WTC11 (cell line): ENCODE data around the gene TRIM46.

Experiments used
- ATF3 ChIP-seq: sonication (generic); formaldehyde crosslinking; conservative IDR thresholded peaks from 2 replicates; pipeline ENCODE4 v1.8.1; 2022; ENCODE audit warnings: mild to moderate bottlenecking, missing genetic modification reagents
- CTCF ChIP-seq: fragments of 200-600 bp; IDR thresholded peaks from 2 replicates; pipeline ENCODE4 v1.8.0; 2022; ENCODE audit warnings: antibody characterized with exemption
- E2F1 ChIP-seq: sonication (generic); formaldehyde crosslinking; IDR thresholded peaks from 2 replicates; pipeline ENCODE4 v1.8.0; 2022; ENCODE audit warnings: mild to moderate bottlenecking, missing genetic modification reagents
- ETV6 ChIP-seq: sonication (generic); formaldehyde crosslinking; IDR thresholded peaks from 2 replicates; pipeline ENCODE4 v1.8.1; 2022; ENCODE audit warnings: mild to moderate bottlenecking, missing genetic modification reagents
- JUN ChIP-seq: sonication (generic); formaldehyde crosslinking; IDR thresholded peaks from 2 replicates; pipeline ENCODE4 v1.8.0; 2023; ENCODE audit warnings: mild to moderate bottlenecking, missing genetic modification reagents
- MXD4 ChIP-seq: fragments of 250-450 bp; sonication (Bioruptor Pico); IDR thresholded peaks from 2 replicates; pipeline ENCODE4 v1.8.0; 2021; ENCODE audit warnings: mild to moderate bottlenecking, moderate library complexity, borderline replicate concordance
- NFE2L1 ChIP-seq: sonication (generic); formaldehyde crosslinking; IDR thresholded peaks from 2 replicates; pipeline ENCODE4 v1.8.1; 2023; ENCODE audit warnings: missing genetic modification reagents
- NR1H2 ChIP-seq: sonication (generic); formaldehyde crosslinking; IDR thresholded peaks from 2 replicates; pipeline ENCODE4 v1.9.0; 2021; ENCODE audit warnings: mild to moderate bottlenecking, moderate library complexity, missing genetic modification reagents
- SOX15 ChIP-seq: fragments of 250-450 bp; sonication (Bioruptor Pico); IDR thresholded peaks from 2 replicates; pipeline ENCODE4 v1.9.0; 2021; ENCODE audit warnings: mild to moderate bottlenecking
- ZNF416 ChIP-seq: fragments of 250-450 bp; sonication (Bioruptor Pico); IDR thresholded peaks from 2 replicates; pipeline ENCODE4 v1.9.0; 2021; ENCODE audit warnings: mild to moderate bottlenecking, inconsistent platforms

GRCh38 chr1:155169541-155169940, 4.1 kb upstream of the TRIM46 start:
- no peak for TF ChIP-seq CTCF
- TF ChIP-seq JUN (CRISPR knock-in tag), result no peak
- TF ChIP-seq ZNF416 (CRISPR knock-in tag), result no peak
- TF ChIP-seq ETV6, result no peak
- TF ChIP-seq ATF3 (CRISPR knock-in tag), result no peak
- no peak for TF ChIP-seq MXD4 (CRISPR knock-in tag)
- no peak for TF ChIP-seq SOX15 (CRISPR knock-in tag)
- no peak for TF ChIP-seq NFE2L1 (CRISPR knock-in tag)
- TF ChIP-seq NR1H2 (CRISPR knock-in tag), result no peak
- TF ChIP-seq E2F1 (CRISPR knock-in tag), result no peak
